K562 (cell line): Measurements from ENCODE around the gene PSMC3IP. TPM values are rescaled to one million over a fixed set of nuclear protein-coding genes. Genes with fewer than 3 reads are reported as not detected.

Experiments
- ATAC-seq: fragments of 200-7000 bp; cut with Tn5 transposase; 3 replicates; pipeline ENCODE4 v1.9.1; 2020; ENCODE audit warnings: moderate library complexity
- BruUV-seq: library from RNA; stranded (reverse); fragments of 400-500 nt; replicated peaks from 2 replicates; lab custom pipeline; 2021; lab: Mats Ljungman, UMichigan
- CTCF ChIA-PET: fragments of 300-600 bp; formaldehyde crosslinking; extraction: SDS; loops from one replicate; lab custom pipeline; 2021; ENCODE audit warnings: low intra/inter-chr PET ratio; lab: Yijun Ruan, JAX
- POLR2A ChIA-PET: fragments of 300-600, 350-650 bp; sonication (Branson Sonifier 250); formaldehyde crosslinking; extraction: SDS; loops from one replicate; lab custom pipeline; 2021; ENCODE audit warnings: antibody characterized with exemption, inconsistent platforms; lab: Yijun Ruan, JAX
- DNase-seq, 4 experiments: peaks; one replicate each; pipeline versions ENCODE4 v3.0.0 to v3.0.0-alpha.2; 2011 to 2018; ENCODE audit warnings: low spot score in 3 of 4, mixed read lengths in 3 of 4; ENCODE audit errors: extremely low read depth in 1 of 4
- FAIRE-seq: peaks from 2 replicates; lab custom pipeline; 2011; peaks lifted over from hg19 to GRCh38; lab: Jason Lieb, UNC
- H2AFZ ChIP-seq: 2 replicates; pipeline ENCODE4 v1.6.0; 2011; ENCODE audit warnings: low read depth, low read length, control low read depth, inconsistent platforms
- H3K27ac ChIP-seq: fragments of 200-600 bp; 3 replicates; pipeline ENCODE4 v1.8.0; 2011; ENCODE audit warnings: low read depth, mild to moderate bottlenecking, control low read depth, inconsistent platforms, low read length, moderate library complexity, mixed read lengths; ENCODE audit errors: extremely low read depth
- H3K27me3 ChIP-seq, 2 experiments: fragments of 300-600 bp in 1 of 2; 2 replicates in 1 of 2; 3 replicates in 1 of 2; pipeline versions ENCODE4 v1.6.0 to v1.8.0; 2011; ENCODE audit warnings: inconsistent platforms in 2 of 2, low read length in 2 of 2, mild to moderate bottlenecking in 1 of 2, mixed read lengths in 1 of 2, moderate library complexity in 1 of 2; ENCODE audit not compliant: control insufficient read depth in 2 of 2, insufficient read depth in 2 of 2
- H3K36me3 ChIP-seq: fragments of 300-600 bp; 3 replicates; pipeline ENCODE4 v1.8.0; 2011; ENCODE audit warnings: mild to moderate bottlenecking, low read length, inconsistent platforms; ENCODE audit not compliant: control insufficient read depth, insufficient read depth
- H3K4me1 ChIP-seq, 2 experiments: fragments of 200-600 bp in 1 of 2; replicated peaks in 1 of 2; 2 replicates in 1 of 2; 3 replicates in 1 of 2; pipeline versions ENCODE4 v1.5.1 to v1.8.0; 2011; ENCODE audit warnings: inconsistent platforms in 2 of 2, low read length in 2 of 2, mild to moderate bottlenecking in 1 of 2, mixed read lengths in 1 of 2, moderate library complexity in 1 of 2; ENCODE audit not compliant: control insufficient read depth in 2 of 2, insufficient read depth in 2 of 2
- H3K4me2 ChIP-seq: 2 replicates; pipeline ENCODE4 v1.6.1; 2011; ENCODE audit warnings: low read length, control low read depth, inconsistent platforms, mixed read lengths; ENCODE audit not compliant: insufficient read depth
- H3K4me3 ChIP-seq: fragments of 200-600 bp; sonication (generic), shearing (Covaris generic); 2 replicates; pipeline ENCODE4 v1.5.1; 2016; ENCODE audit warnings: control low read depth, inconsistent platforms
- H3K79me2 ChIP-seq: fragments of 200-600 bp; 3 replicates; pipeline ENCODE4 v1.8.0; 2011; ENCODE audit warnings: low read length, inconsistent platforms; ENCODE audit not compliant: control insufficient read depth, insufficient read depth
- H3K9ac ChIP-seq, 2 experiments: 2 replicates each; pipeline versions ENCODE4 v1.6.0 to v1.6.1; 2011; ENCODE audit warnings: low read depth in 2 of 2, low read length in 2 of 2, control low read depth in 1 of 2, inconsistent platforms in 1 of 2, mild to moderate bottlenecking in 1 of 2, mixed read lengths in 1 of 2; ENCODE audit not compliant: insufficient read depth in 1 of 2
- H3K9me1 ChIP-seq: one replicate; pipeline ENCODE4 v1.6.0; 2011; ENCODE audit warnings: inconsistent platforms, mild to moderate bottlenecking, low read length, moderate library complexity; ENCODE audit not compliant: control insufficient read depth, insufficient read depth
- H3K9me3 ChIP-seq: replicated peaks from 2 replicates; pipeline ENCODE4 v1.5.1; 2011; ENCODE audit warnings: low read depth, low read length, inconsistent platforms; ENCODE audit not compliant: control insufficient read depth, insufficient read depth
- H4K20me1 ChIP-seq: replicated peaks from 2 replicates; pipeline ENCODE4 v1.6.1; 2011; ENCODE audit warnings: low read length, inconsistent platforms, mixed read lengths; ENCODE audit not compliant: control insufficient read depth, insufficient read depth
- CC2D1A ChIP-seq: fragments of 450-650 bp; IDR thresholded peaks from 2 replicates; pipeline ENCODE4 v1.6.1; 2017; ENCODE audit warnings: mild to moderate bottlenecking
- CREBBP ChIP-seq: IDR thresholded peaks from one replicate; pipeline ENCODE4 v1.6.1; 2012; ENCODE audit warnings: low read depth, mild to moderate bottlenecking, control low read depth, inconsistent platforms, low read length
- CTBP1 ChIP-seq: fragments of 450-650 bp; IDR thresholded peaks from 2 replicates; pipeline ENCODE4 v1.6.1; 2016; ENCODE audit warnings: borderline replicate concordance
- KAT7 ChIP-seq: sonication (generic); formaldehyde crosslinking; IDR thresholded peaks from 2 replicates; pipeline ENCODE4 v1.8.0; 2022; ENCODE audit warnings: missing genetic modification reagents, mild to moderate bottlenecking, borderline replicate concordance
- NFIC ChIP-seq: fragments of 450-650 bp; IDR thresholded peaks from 2 replicates; pipeline ENCODE4 v1.6.1; 2017; ENCODE audit warnings: mild to moderate bottlenecking, inconsistent platforms
- NR2C1 ChIP-seq, 2 experiments: fragments of 450-650 bp; IDR thresholded peaks; 2 replicates each; pipeline ENCODE4 v1.6.1; 2017; ENCODE audit warnings: mild to moderate bottlenecking in 2 of 2, antibody characterized with exemption in 1 of 2, inconsistent platforms in 1 of 2, missing compliant biosample characterization in 1 of 2, missing genetic modification characterization in 1 of 2
- RCOR1 ChIP-seq, 2 experiments: IDR thresholded peaks; 2 replicates each; pipeline ENCODE4 v1.6.1; 2012; ENCODE audit warnings: low read depth in 2 of 2, low read length in 2 of 2, borderline replicate concordance in 1 of 2, improper control_type of control experiment in 1 of 2
- WGBS: fragments of 100-300 bp; shearing (Covaris generic); methylation state at CpG from one replicate; pipeline ENCODE4 v1.1.6; 2016; ENCODE audit warnings: low coverage, mixed read lengths; ENCODE audit not compliant: insufficient coverage; ENCODE audit errors: missing lambda C conversion rate; 5-methylcytosine and 5-hydroxymethylcytosine counted together
- in situ Hi-C: fragments of 300-500 bp; cut with MboI; formaldehyde crosslinking; loops from 4 replicates; pipeline ENCODE4 v1.15.0; 2018; ENCODE audit warnings: inconsistent platforms, mixed read lengths
- intact Hi-C: fragments of 100-400 bp; cut with micrococcal nuclease; formaldehyde crosslinking; loops from 2 replicates; pipeline ENCODE4 v1.14.2; 2022
- polyA plus RNA-seq, 8 experiments: library from polyadenylated mRNA; depleted of rRNA in 4 of 8; stranded (reverse) in 5 of 8; unstranded in 3 of 8; fragments of >200 nt; fragmentation: Nextera tagmentation in 2 of 8; fragmentation: Illumina TruSeq in 1 of 8; extraction: Ambion mirVana in 2 of 8; extraction: Trizol in 1 of 8; gene quantifications; 2 replicates each; pipeline versions ENCODE4 v1.2.1 to v1.2.3, GENCODE V29; 2011 to 2014; ENCODE audit warnings: inconsistent platforms in 1 of 8, missing spikeins in 1 of 8
- total RNA-seq, 7 experiments: library from RNA; depleted of rRNA in 6 of 7; stranded (reverse); fragments of >200 nt in 6 of 7; fragmentation: Illumina TruSeq in 2 of 7; extraction: Trizol in 2 of 7; gene quantifications; 2 replicates each; pipeline versions ENCODE4 v1.2.1 to v1.2.3, GENCODE V29; 2011 to 2021; ENCODE audit warnings: low replicate concordance in 1 of 7

The PSMC3IP gene
- total and polyA plus RNA-seq, 9 of the 15 experiments (the other 6 are each of a cell fraction or from before 2014, with no cell fraction given) = 13.8 to 65.6 (median 32.8) TPM

GRCh38 chr17:42563543-42563942, 14.0 kb downstream of the PSMC3IP start:
- H3K9me3 ChIP-seq = no peaks in the 10 kb centered on the region
- in situ Hi-C loops = no loop called here
- CTCF ChIA-PET = no interaction called here
- WGBS = 32% methylated on average over 1 of the region's 1 CpG
- no peak for ATAC-seq
- FAIRE-seq = no peak
- H3K36me3 ChIP-seq = peaks cover 45% of the 10 kb centered on the region
- POLR2A ChIA-PET = interaction anchor here (2.7 to 8.3 kb wide), 2 partner anchors 10 to 14 kb away, joined by 7 to 58 read pairs; partner anchors contain the start of gene PSMC3IP
- no peaks in the 10 kb centered on the region for H3K9me1 ChIP-seq
- BruUV-seq = no TSS peak
- TF ChIP-seq NR2C1 (IDR thresholded peaks at IDR 0.05) = no peak
- no peak for TF ChIP-seq NR2C1 (tag; IDR thresholded peaks at IDR 0.05)
- no peak for TF ChIP-seq CC2D1A
- TF ChIP-seq CREBBP = no peak
- no peak for TF ChIP-seq RCOR1 (IDR thresholded peaks at IDR 0.05; ENCODE audit: borderline replicate concordance in 1 of 2, low read depth in 2 of 2, low read length in 2 of 2)
- TF ChIP-seq CTBP1 = no peak
- TF ChIP-seq KAT7 (CRISPR knock-in tag) = 0 out of 2 replicates have a peak, but pooled peaks have one; percentile 9
- TF ChIP-seq NFIC = peak; percentile 57
- TF ChIP-seq, all 486 proteins: peak for 2
- Histone ChIP-seq H3K9ac (peak overlapping the region; percentile 93 to 99), H3K27me3 (no peaks in the 10 kb centered on the region), H2AFZ (no peak overlapping the region), H3K4me3 (peak overlapping the region; percentile 74), H3K79me2 (peaks cover 49% of the 10 kb centered on the region), H3K27ac (peak overlapping the region; percentile 88), H3K4me2 (peak overlapping the region; percentile 92), H4K20me1 (no peaks in the 10 kb centered on the region), H3K4me1 (peaks cover 25 to 70% of the 10 kb centered on the region in 2 experiments)
- DNase-seq = no peak
- intact Hi-C loops = no loop called here
